GM12872 (cell line): ENCODE measurements around the gene TRAF3IP1.

Experiments used
- TF ChIP-seq, protein P1 (sequence below): IDR thresholded peaks from 3 replicates; pipeline ENCODE4 v1.5.1; 2011; ENCODE audit warnings: low read depth, mild to moderate bottlenecking, low read length, moderate library complexity; ENCODE audit not compliant: insufficient read depth

TRAF3IP1 gene

DNA sequence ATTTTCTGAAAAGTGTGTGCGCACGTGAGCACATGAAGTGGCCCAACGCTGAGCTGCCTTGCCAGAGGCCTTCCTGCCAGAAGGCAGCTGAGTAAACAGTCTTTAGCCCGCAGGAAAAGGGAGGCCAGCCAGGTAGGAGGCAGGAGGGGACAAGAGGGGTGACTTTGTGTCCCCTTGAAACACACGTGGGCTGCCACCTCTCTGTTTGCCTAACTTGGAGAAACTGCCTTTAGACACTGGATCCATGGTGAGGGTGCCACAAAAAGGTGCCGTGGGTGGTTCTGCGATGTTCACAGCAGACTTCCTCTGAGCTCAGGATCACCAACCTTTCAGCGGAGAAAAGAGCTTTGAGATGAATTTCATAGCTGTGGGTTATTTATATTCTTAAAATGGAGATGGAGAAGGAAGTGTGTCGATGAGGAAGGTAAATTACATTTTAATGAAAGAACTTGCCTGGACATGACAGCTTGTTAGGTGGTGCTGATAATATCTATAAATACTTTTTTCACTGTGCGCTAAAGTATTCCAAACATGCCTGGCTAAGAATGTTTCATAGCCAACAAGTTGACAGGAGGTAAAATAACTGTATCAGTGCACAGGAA is 69.8 kb downstream of the TRAF3IP1 start:
- TF ChIP-seq, protein P1, sequence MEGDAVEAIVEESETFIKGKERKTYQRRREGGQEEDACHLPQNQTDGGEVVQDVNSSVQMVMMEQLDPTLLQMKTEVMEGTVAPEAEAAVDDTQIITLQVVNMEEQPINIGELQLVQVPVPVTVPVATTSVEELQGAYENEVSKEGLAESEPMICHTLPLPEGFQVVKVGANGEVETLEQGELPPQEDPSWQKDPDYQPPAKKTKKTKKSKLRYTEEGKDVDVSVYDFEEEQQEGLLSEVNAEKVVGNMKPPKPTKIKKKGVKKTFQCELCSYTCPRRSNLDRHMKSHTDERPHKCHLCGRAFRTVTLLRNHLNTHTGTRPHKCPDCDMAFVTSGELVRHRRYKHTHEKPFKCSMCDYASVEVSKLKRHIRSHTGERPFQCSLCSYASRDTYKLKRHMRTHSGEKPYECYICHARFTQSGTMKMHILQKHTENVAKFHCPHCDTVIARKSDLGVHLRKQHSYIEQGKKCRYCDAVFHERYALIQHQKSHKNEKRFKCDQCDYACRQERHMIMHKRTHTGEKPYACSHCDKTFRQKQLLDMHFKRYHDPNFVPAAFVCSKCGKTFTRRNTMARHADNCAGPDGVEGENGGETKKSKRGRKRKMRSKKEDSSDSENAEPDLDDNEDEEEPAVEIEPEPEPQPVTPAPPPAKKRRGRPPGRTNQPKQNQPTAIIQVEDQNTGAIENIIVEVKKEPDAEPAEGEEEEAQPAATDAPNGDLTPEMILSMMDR, result no peak

DNA sequence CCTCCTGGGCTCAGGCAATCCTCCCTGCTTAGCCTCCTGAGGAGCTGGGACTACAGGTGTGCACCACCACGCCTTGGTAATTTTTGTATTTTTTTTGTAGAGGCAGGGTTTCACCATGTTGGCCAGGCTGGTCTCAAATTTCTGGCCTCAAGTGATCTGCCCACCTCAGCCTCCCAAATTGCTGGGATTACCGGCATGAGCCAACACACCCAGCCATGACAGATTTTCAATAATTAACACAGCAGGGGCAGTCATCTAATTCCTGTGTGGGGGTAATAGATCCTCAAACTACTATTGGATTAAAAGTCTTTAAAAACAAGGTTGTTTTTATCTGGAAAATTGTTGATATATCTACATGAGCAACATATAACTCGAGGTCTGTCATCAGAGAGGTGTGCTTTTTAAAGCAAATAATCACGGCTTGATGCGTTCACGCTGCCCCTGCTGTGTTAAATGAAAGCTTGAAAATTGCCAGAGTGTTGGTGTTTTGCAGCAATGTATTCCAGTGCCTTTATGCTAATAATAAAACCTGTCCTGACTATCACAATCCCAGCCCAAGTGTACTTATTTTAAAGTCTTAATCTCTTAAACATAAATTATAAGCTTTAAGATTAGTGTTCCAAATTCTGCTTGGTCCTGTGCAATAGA is 70.8 kb downstream of the TRAF3IP1 start:
- TF ChIP-seq, protein P1, result no peak

DNA sequence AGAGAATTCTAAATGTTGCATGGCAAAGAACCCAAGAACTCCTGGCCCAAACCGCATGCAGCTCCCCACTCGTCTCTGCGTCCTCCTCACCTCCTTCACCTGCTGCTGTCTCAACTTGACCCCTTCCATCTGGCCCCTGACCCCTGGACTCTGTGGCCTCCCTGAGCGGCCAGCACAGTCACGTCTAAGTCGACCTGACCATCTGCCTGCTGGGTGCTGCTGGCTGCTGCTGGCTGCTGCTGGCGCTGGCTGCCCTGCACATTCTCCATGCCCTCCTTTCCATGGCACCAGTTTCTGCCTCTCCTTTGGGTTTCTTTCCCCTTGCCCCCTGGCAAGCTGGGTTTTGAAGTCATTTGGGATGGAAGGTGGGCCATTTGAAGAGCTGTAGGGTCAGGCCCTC is 76.3 kb downstream of the TRAF3IP1 start:
- TF ChIP-seq, protein P1, result no peak

DNA sequence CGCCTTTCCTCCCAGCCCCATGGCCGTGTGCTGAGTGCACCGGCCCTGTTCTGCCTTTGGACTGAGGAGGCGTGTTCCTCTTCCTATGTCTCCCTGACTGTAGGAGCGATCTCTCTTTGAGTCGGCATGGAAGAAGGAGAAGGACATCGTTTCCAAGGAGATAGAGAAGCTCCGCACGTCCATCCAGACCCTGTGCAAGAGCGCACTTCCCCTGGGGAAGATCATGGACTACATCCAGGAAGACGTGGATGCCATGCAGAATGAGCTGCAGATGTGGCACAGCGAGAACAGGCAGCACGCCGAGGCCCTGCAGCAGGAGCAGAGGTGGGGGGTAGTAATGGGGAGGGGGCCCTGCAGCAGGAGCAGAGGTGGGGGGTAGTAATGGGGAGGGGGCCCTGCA is 77.0 kb downstream of the TRAF3IP1 start:
- TF ChIP-seq, protein P1, result no peak

DNA sequence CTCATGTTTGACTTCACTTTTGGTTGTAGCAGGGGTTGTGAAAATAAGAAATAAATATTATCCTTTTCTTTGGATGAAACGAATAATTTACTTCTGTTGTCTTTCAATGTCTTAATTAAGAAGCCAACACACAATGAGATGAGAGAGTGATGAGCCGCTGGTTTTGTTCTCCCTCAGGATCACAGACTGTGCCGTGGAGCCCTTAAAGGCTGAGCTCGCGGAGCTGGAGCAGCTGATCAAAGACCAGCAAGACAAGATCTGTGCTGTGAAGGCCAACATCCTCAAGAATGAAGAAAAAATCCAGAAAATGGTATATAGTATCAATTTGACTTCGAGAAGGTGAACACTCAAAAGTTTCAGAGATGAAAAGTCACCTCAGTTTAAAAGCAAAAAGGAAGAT is 78.3 kb downstream of the TRAF3IP1 start:
- TF ChIP-seq, protein P1, result no peak

DNA sequence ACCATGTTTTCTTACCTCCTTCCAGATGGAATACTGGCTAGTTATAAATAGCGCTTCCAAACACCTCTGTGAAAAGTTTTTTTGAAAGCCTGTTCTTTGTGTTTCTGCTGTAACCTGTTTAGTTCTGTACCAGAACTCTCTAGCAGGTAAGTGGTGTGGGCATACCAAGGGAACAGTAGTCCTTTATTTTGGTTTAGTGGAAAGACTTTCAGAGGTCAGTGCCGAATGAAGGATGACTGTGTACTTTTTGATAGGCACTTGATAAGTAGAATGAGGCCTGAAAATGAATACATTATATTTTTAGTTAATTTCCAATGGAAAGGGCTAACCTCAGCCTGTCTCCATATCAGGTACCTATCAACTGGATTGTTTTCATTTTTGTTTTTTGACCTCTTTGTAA is 78.8 kb downstream of the TRAF3IP1 start:
- TF ChIP-seq, protein P1, result no peak

DNA sequence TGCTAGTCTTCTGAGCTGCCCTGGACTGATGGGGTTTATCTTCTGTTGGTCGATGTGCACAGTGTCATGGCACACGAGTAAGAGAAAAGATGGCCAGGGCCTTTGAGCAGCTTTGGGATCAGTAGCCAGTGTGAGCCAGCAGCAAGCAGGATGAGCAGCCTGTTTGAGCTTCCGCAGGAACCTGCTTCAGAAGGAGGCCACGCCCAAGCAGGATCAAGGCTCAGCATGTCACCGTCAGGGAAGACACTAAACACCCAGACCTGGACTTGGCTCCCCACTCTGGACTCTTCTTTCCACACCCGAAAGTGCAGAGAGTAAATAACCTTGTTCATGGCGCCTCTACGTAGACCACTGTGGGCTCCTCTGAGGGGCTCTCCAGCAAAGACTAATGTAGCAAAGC is 81.2 kb downstream of the TRAF3IP1 start:
- TF ChIP-seq, protein P1, result no peak
